GM15510 (cell line): ENCODE data around the gene ANKRD29.

ENCODE experiments used
- POLR2A ChIP-seq: IDR thresholded peaks from 3 replicates; pipeline ENCODE4 v1.6.1; 2011; ENCODE audit warnings: borderline replicate concordance; ENCODE audit not compliant: insufficient read length; ENCODE audit errors: extremely low read depth

Gene ANKRD29

GRCh38 chr18:23568281-23569138, 94.2 kb downstream of the ANKRD29 start:
- TF ChIP-seq POLR2A = no peak

- TF ChIP-seq POLR2A = no peak
Measured at GRCh38 chr18:23567671-23568070, 95.0 kb downstream of the ANKRD29 start.

- TF ChIP-seq POLR2A = no peak
Measured at GRCh38 chr18:23565916-23566547, 96.7 kb downstream of the ANKRD29 start.

- no peak for TF ChIP-seq POLR2A
Measured at GRCh38 chr18:23563377-23564043, 99.2 kb downstream of the ANKRD29 start.

GRCh38 chr18:23560186-23560585, 102.5 kb downstream of the ANKRD29 start:
- no peak for TF ChIP-seq POLR2A

- no peak for TF ChIP-seq POLR2A
Measured at GRCh38 chr18:23556145-23556780, 106.4 kb downstream of the ANKRD29 start.

GRCh38 chr18:23553887-23554286, 108.8 kb downstream of the ANKRD29 start:
- TF ChIP-seq POLR2A = no peak

- no peak for TF ChIP-seq POLR2A
Measured at GRCh38 chr18:23552505-23552904, 110.2 kb downstream of the ANKRD29 start.

GRCh38 chr18:23551978-23552377, 110.7 kb downstream of the ANKRD29 start:
- TF ChIP-seq POLR2A = no peak

- TF ChIP-seq POLR2A = no peak
Measured at GRCh38 chr18:23550898-23551297, 111.8 kb downstream of the ANKRD29 start.
